Left colon (tissue), 2 donors: ENCODE results near the gene C1QTNF4. TPM values are rescaled to one million over a fixed set of nuclear protein-coding genes. Genes with fewer than 3 reads are reported as not detected.
A peak's percentile ranks its signal among the peaks of the same experiment; 100 is the strongest.

Source experiments
- ATAC-seq: fragments of 200-7000 bp; cut with Tn5 transposase; one replicate; pipeline ENCODE4 v1.9.1; 2020; ENCODE audit warnings: mild to moderate bottlenecking, moderate library complexity
- DNase-seq, 2 donors: peaks; one replicate each; pipeline ENCODE4 v3.0.0-alpha.2; 2020
- intact Hi-C, 2 donors: fragments of 100-400 bp; cut with DNase I in 1 of 2; cut with micrococcal nuclease in 1 of 2; formaldehyde crosslinking; loops; one replicate each; pipeline versions ENCODE4 v1.11.2 to v1.14.0; 2022; cut with DNase I, micrococcal nuclease
- total RNA-seq, 2 donors: library from RNA; stranded (reverse); fragmentation: NEBNext Ultra II Directional; extraction: Animal tissue kit (Norgen Biotek cat#: 25700); gene quantifications; one replicate each; pipeline ENCODE4 v1.2.1, GENCODE V29; 2021
- donor health status: DM: no; HTN: no; CAD: no.
- donor health status: DM: yes; HTN: yes; CAD: no.

Gene C1QTNF4
- total RNA-seq, 2 donors from 2014 or later = 0.34 to 0.53 TPM

GRCh38 chr11:47545298-47545697, 48.9 kb downstream of the C1QTNF4 start:
- DNase-seq = no peak
- ATAC-seq = no peak
- intact Hi-C loops = no loop called here

GRCh38 chr11:47541070-47541469, 53.1 kb downstream of the C1QTNF4 start:
- intact Hi-C loops = no loop called here
- ATAC-seq (no peak), DNase-seq (no peak)

- ATAC-seq = peak; percentile 69
- intact Hi-C loops = no loop called here
- DNase-seq = no peak
Observed at GRCh38 chr11:47539681-47540039, 54.6 kb downstream of the C1QTNF4 start.

Other genes starting within 250 kb of the C1QTNF4 start
- gene MYBPC3, start 241.7 kb downstream of the C1QTNF4 start, total RNA-seq = not detected
- 10 to 100 TPM in 1 of 2 donors, 1 to 10 TPM in 1; 5.0 to 15.8 TPM for gene SPI1, start 215.9 kb downstream of the C1QTNF4 start, total RNA-seq
- gene SLC39A13, start 185.8 kb downstream of the C1QTNF4 start, total RNA-seq = 10 to 100 TPM; 17.9 to 20.2 TPM
- gene PSMC3, start 168.0 kb downstream of the C1QTNF4 start, total RNA-seq = 10 to 100 TPM; 74.8 to 82.5 TPM
- gene RAPSN, start 145.3 kb downstream of the C1QTNF4 start, total RNA-seq = under 1 TPM; 0.61 to 0.70 TPM
- gene CELF1, start 41.3 kb downstream of the C1QTNF4 start, total RNA-seq = 10 to 100 TPM; 70.6 to 93.1 TPM
- gene PTPMT1, start 28.8 kb downstream of the C1QTNF4 start, total RNA-seq = 10 to 100 TPM; 28.9 to 29.5 TPM
- gene KBTBD4, start 15.4 kb downstream of the C1QTNF4 start, total RNA-seq = 10 to 100 TPM; 11.7 to 14.9 TPM
- 100 to 1,000 TPM; 180 to 246 TPM for gene NDUFS3, start 15.3 kb downstream of the C1QTNF4 start, total RNA-seq
- under 1 TPM in 1 of 2 donors, not detected in 1; 0.42 TPM for gene FAM180B, start 7.7 kb downstream of the C1QTNF4 start, total RNA-seq
- gene MTCH2, start 48.1 kb upstream of the C1QTNF4 start, total RNA-seq = 100 to 1,000 TPM; 131 to 155 TPM
- 1 to 10 TPM; 2.3 to 2.9 TPM for gene AGBL2, start 121.0 kb upstream of the C1QTNF4 start, total RNA-seq
- 10 to 100 TPM; 59.5 to 62.6 TPM for gene FNBP4, start 172.9 kb upstream of the C1QTNF4 start, total RNA-seq